Measurements from ENCODE around the gene ITGA2. TPM values are rescaled to one million over a fixed set of nuclear protein-coding genes. Genes with fewer than 3 reads are reported as not detected.

Gene ITGA2
- total and polyA plus RNA-seq, 5 donors from 2014 or later = 0.03 to 0.42 (median 0.06) TPM

GRCh38 chr5:52998552-52999313 lies 9.6 kb downstream of the ITGA2 start:
- ATAC-seq (ENCODE audit: low read depth in 2 of 2) (no peak), DNase-seq (no peak)
- Mint-ChIP-seq H3K4me1 (no peaks in the 10 kb centered on the region), H3K36me3 (no peaks in the 10 kb centered on the region), H3K9me3 (peaks cover 0 to 2% (median 0%) of the 10 kb centered on the region in 7 donors), H3K4me3 (no peak overlapping the region), H3K27me3 (no peaks in the 10 kb centered on the region), H3K27ac (no peak overlapping the region)
- Histone ChIP-seq H3K27ac (ENCODE audit: insufficient read depth, low read length, poor library complexity, severe bottlenecking) (no peak overlapping the region), H3K4me1 (ENCODE audit: control insufficient read depth, insufficient read depth, low read length, poor library complexity, severe bottlenecking) (no peaks in the 10 kb centered on the region), H3K4me3 (ENCODE audit: low read depth, low read length) (no peak overlapping the region), H3K27me3 (ENCODE audit: control insufficient read depth, insufficient read depth, low read length) (peaks cover 5% of the 10 kb centered on the region), H3K36me3 (ENCODE audit: control insufficient read depth, insufficient read depth, low read length) (no peaks in the 10 kb centered on the region), H3K9me3 (ENCODE audit: control insufficient read depth in 2 of 2, low read length in 2 of 2) (no peaks in the 10 kb centered on the region)

GRCh38 chr5:52999344-52999949 lies 10.3 kb downstream of the ITGA2 start:
- H3K27me3 Mint-ChIP-seq = no peaks in the 10 kb centered on the region

GRCh38 chr5:53001541-53001940 lies 12.4 kb downstream of the ITGA2 start:
- H3K27me3 ChIP-seq (ENCODE audit: control insufficient read depth, insufficient read depth, low read length) = no peaks in the 10 kb centered on the region
- DNase-seq = no peak
- no peak overlapping the region for H3K27ac ChIP-seq (ENCODE audit: insufficient read depth, low read length, poor library complexity, severe bottlenecking)
- no peaks in the 10 kb centered on the region for H3K9me3 ChIP-seq (ENCODE audit: control insufficient read depth in 2 of 2, low read length in 2 of 2)
- no peaks in the 10 kb centered on the region for H3K36me3 ChIP-seq (ENCODE audit: control insufficient read depth, insufficient read depth, low read length)
- no peak overlapping the region for H3K27ac Mint-ChIP-seq
- H3K4me1 Mint-ChIP-seq = peaks cover 0 to 7% (median 5%) of the 10 kb centered on the region in 4 donors
- no peaks in the 10 kb centered on the region for H3K36me3 Mint-ChIP-seq
- H3K9me3 Mint-ChIP-seq = peaks cover 0 to 2% (median 0%) of the 10 kb centered on the region in 7 donors
- no peak overlapping the region for H3K4me3 ChIP-seq (ENCODE audit: low read depth, low read length)
- ATAC-seq (ENCODE audit: low read depth in 2 of 2) = no peak
- H3K4me1 ChIP-seq (ENCODE audit: control insufficient read depth, insufficient read depth, low read length, poor library complexity, severe bottlenecking) = no peaks in the 10 kb centered on the region
- no peaks in the 10 kb centered on the region for H3K27me3 Mint-ChIP-seq
- no peak overlapping the region for H3K4me3 Mint-ChIP-seq

More at GRCh38 chr5:52999344-52999949, 10.3 kb downstream of the ITGA2 start:
- Mint-ChIP-seq H3K4me3 (no peak overlapping the region), H3K9me3 (peaks cover 0 to 2% (median 0%) of the 10 kb centered on the region in 7 donors), H3K36me3 (no peaks in the 10 kb centered on the region), H3K4me1 (no peaks in the 10 kb centered on the region), H3K27ac (no peak overlapping the region)
- H3K36me3 ChIP-seq (ENCODE audit: control insufficient read depth, insufficient read depth, low read length) = no peaks in the 10 kb centered on the region
- H3K27ac ChIP-seq (ENCODE audit: insufficient read depth, low read length, poor library complexity, severe bottlenecking) = no peak overlapping the region
- H3K27me3 ChIP-seq (ENCODE audit: control insufficient read depth, insufficient read depth, low read length) = peaks cover 5% of the 10 kb centered on the region
- no peak for DNase-seq
- H3K4me1 ChIP-seq (ENCODE audit: control insufficient read depth, insufficient read depth, low read length, poor library complexity, severe bottlenecking) = no peaks in the 10 kb centered on the region
- no peak overlapping the region for H3K4me3 ChIP-seq (ENCODE audit: low read depth, low read length)
- no peak for ATAC-seq (ENCODE audit: low read depth in 2 of 2)
- H3K9me3 ChIP-seq (ENCODE audit: control insufficient read depth in 2 of 2, low read length in 2 of 2) = no peaks in the 10 kb centered on the region

DNA sequence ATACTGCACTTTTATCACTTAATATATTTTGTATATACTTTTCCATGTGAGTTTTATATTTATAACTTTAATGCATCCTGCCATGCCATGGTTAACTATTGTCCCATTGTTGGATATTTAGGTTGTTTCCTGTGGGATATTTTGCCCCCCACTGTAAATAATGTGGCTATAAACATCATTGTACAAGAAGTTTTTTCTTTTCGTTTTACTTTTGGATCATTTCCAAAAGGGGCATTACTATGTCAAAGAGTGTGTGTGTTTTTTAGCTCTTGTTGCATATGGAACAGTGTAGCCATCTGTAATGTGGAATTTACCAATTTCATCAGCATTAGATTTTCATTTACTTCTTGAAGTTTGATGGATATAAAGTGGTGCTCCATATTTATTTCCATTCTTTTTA lies 13.3 kb downstream of the ITGA2 start:
- no peak for DNase-seq
- H3K4me3 Mint-ChIP-seq = no peak overlapping the region

DNA sequence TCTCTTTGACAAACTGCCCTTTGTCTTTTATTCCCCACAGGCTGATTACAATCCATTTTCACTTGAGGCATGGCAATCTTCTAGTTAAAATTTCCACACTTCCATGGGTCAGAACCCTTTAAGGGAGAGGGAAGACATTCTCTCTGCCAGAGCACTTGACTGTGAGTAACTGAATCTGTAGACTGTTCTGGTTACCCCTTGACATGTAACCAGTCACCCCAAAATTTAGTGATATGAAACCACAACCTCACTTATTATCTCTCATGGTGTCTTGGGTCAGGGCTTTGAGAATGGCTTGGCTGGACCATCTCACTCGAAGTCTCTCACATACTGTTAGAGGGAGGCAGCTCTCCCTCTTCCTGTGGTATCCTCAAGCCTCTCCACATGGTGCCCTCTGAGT lies 14.0 kb downstream of the ITGA2 start:
- peaks cover 5 to 17% (median 8%) of the 10 kb centered on the region in 4 donors for H3K4me1 Mint-ChIP-seq
- peaks cover 0 to 2% (median 0%) of the 10 kb centered on the region in 7 donors for H3K9me3 Mint-ChIP-seq
- no peak overlapping the region for H3K27ac Mint-ChIP-seq
- ATAC-seq (ENCODE audit: low read depth in 2 of 2) (no peak), DNase-seq (no peak)
- no peak overlapping the region for H3K4me3 Mint-ChIP-seq
- Histone ChIP-seq H3K9me3 (ENCODE audit: control insufficient read depth in 2 of 2, low read length in 2 of 2) (no peaks in the 10 kb centered on the region), H3K4me3 (ENCODE audit: low read depth, low read length) (no peak overlapping the region), H3K27ac (ENCODE audit: insufficient read depth, low read length, poor library complexity, severe bottlenecking) (no peak overlapping the region), H3K36me3 (ENCODE audit: control insufficient read depth, insufficient read depth, low read length) (no peaks in the 10 kb centered on the region), H3K27me3 (ENCODE audit: control insufficient read depth, insufficient read depth, low read length) (no peaks in the 10 kb centered on the region), H3K4me1 (ENCODE audit: control insufficient read depth, insufficient read depth, low read length, poor library complexity, severe bottlenecking) (no peaks in the 10 kb centered on the region)
- H3K36me3 Mint-ChIP-seq = no peaks in the 10 kb centered on the region
- no peaks in the 10 kb centered on the region for H3K27me3 Mint-ChIP-seq

More for the DNA sequence above, 13.3 kb downstream of the ITGA2 start:
- H3K27ac Mint-ChIP-seq = no peak overlapping the region
- Histone ChIP-seq H3K27me3 (ENCODE audit: control insufficient read depth, insufficient read depth, low read length) (no peaks in the 10 kb centered on the region), H3K36me3 (ENCODE audit: control insufficient read depth, insufficient read depth, low read length) (no peaks in the 10 kb centered on the region), H3K4me1 (ENCODE audit: control insufficient read depth, insufficient read depth, low read length, poor library complexity, severe bottlenecking) (no peaks in the 10 kb centered on the region), H3K9me3 (ENCODE audit: control insufficient read depth in 2 of 2, low read length in 2 of 2) (no peaks in the 10 kb centered on the region), H3K4me3 (ENCODE audit: low read depth, low read length) (no peak overlapping the region), H3K27ac (ENCODE audit: insufficient read depth, low read length, poor library complexity, severe bottlenecking) (no peak overlapping the region)
- no peak for ATAC-seq (ENCODE audit: low read depth in 2 of 2)
- peaks cover 4 to 10% (median 7%) of the 10 kb centered on the region in 4 donors for H3K4me1 Mint-ChIP-seq
- peaks cover 0 to 2% (median 0%) of the 10 kb centered on the region in 7 donors for H3K9me3 Mint-ChIP-seq
- H3K27me3 Mint-ChIP-seq = no peaks in the 10 kb centered on the region
- H3K36me3 Mint-ChIP-seq = no peaks in the 10 kb centered on the region

GRCh38 chr5:53006911-53007890 lies 18.0 kb downstream of the ITGA2 start:
- peaks cover 5 to 23% (median 8%) of the 10 kb centered on the region in 4 donors for H3K4me1 Mint-ChIP-seq

DNA sequence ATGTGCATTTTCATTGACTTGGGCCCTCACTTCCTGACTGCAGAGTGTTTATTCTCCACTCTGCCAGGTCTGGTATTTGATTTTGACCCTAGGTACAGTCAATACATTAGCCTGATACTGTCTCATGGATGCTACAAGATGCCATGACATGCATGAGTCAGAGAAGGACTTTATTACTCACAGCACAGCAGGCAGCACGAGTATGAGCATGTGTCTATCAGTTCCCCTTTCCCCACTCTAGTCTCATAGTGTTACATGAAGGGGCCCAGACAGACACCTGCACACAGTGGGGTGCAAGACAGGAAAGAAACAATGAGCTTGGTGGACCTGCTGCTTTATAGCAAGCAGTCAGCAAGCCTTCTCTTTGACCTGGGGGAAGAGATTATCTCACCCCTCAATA lies 19.6 kb downstream of the ITGA2 start:
- no peaks in the 10 kb centered on the region for H3K9me3 ChIP-seq (ENCODE audit: control insufficient read depth in 2 of 2, low read length in 2 of 2)
- H3K4me1 ChIP-seq (ENCODE audit: control insufficient read depth, insufficient read depth, low read length, poor library complexity, severe bottlenecking) = no peaks in the 10 kb centered on the region
- no peaks in the 10 kb centered on the region for H3K36me3 ChIP-seq (ENCODE audit: control insufficient read depth, insufficient read depth, low read length)
- H3K4me3 ChIP-seq (ENCODE audit: low read depth, low read length) = no peak overlapping the region
- no peaks in the 10 kb centered on the region for H3K9me3 Mint-ChIP-seq
- no peaks in the 10 kb centered on the region for H3K27me3 ChIP-seq (ENCODE audit: control insufficient read depth, insufficient read depth, low read length)
- H3K36me3 Mint-ChIP-seq = no peaks in the 10 kb centered on the region
- DNase-seq = no peak
- no peak overlapping the region for H3K4me3 Mint-ChIP-seq
- ATAC-seq (ENCODE audit: low read depth in 2 of 2) = peak; percentile 25 to 46
- peaks cover 10% of the 10 kb centered on the region for H3K27me3 Mint-ChIP-seq
- H3K4me1 Mint-ChIP-seq = peaks cover 5 to 23% (median 8%) of the 10 kb centered on the region in 4 donors
- H3K27ac ChIP-seq (ENCODE audit: insufficient read depth, low read length, poor library complexity, severe bottlenecking) = no peak overlapping the region
- H3K27ac Mint-ChIP-seq = no peak overlapping the region

More at GRCh38 chr5:53006911-53007890, 18.0 kb downstream of the ITGA2 start:
- DNase-seq (no peak), ATAC-seq (ENCODE audit: low read depth in 2 of 2) (no peak)
- Histone ChIP-seq H3K9me3 (ENCODE audit: control insufficient read depth in 2 of 2, low read length in 2 of 2) (no peaks in the 10 kb centered on the region), H3K27me3 (ENCODE audit: control insufficient read depth, insufficient read depth, low read length) (no peaks in the 10 kb centered on the region), H3K27ac (ENCODE audit: insufficient read depth, low read length, poor library complexity, severe bottlenecking) (no peak overlapping the region), H3K4me1 (ENCODE audit: control insufficient read depth, insufficient read depth, low read length, poor library complexity, severe bottlenecking) (no peaks in the 10 kb centered on the region), H3K36me3 (ENCODE audit: control insufficient read depth, insufficient read depth, low read length) (no peaks in the 10 kb centered on the region), H3K4me3 (ENCODE audit: low read depth, low read length) (no peak overlapping the region)
- Mint-ChIP-seq H3K27me3 (no peaks in the 10 kb centered on the region), H3K27ac (no peak overlapping the region), H3K9me3 (peaks cover 0 to 2% (median 0%) of the 10 kb centered on the region in 7 donors), H3K36me3 (no peaks in the 10 kb centered on the region), H3K4me3 (no peak overlapping the region)

Measured in CD4-positive, CD25-positive, alpha-beta regulatory T cell (primary cell).